ENCODE measurements around the gene CDH11. TPM values are rescaled to one million over a fixed set of nuclear protein-coding genes. Genes with fewer than 3 reads are reported as not detected.

Gene CDH11
- total and polyA plus RNA-seq, 4 donors, result 0.72 to 5.3 (median 1.9) TPM

- no peak overlapping the region for H3K4me3 ChIP-seq (ENCODE audit: low read depth in 1 of 3, low read length in 3 of 3)
- no peak for TF ChIP-seq MAX (IDR thresholded peaks at IDR 0.05)
- TF ChIP-seq RXRA (IDR thresholded peaks at IDR 0.05), result no peak
- TF ChIP-seq HNF4G (IDR thresholded peaks at IDR 0.05), result no peak
- DNase-seq (ENCODE audit: low spot score), result no peak
- no peaks in the 10 kb centered on the region for H3K9me3 ChIP-seq (ENCODE audit: control insufficient read depth in 4 of 4, low read length in 3 of 4)
- H3K36me3 ChIP-seq (ENCODE audit: control insufficient read depth in 4 of 4, insufficient read depth in 3 of 4, low read depth in 1 of 4, low read length in 3 of 4), result no peaks in the 10 kb centered on the region
- H3K27ac ChIP-seq (ENCODE audit: low read depth in 1 of 2, low read length in 2 of 2), result no peak overlapping the region
- H3K27me3 ChIP-seq (ENCODE audit: control insufficient read depth in 4 of 4, insufficient read depth in 4 of 4, low read length in 3 of 4), result no peaks in the 10 kb centered on the region
- no peaks in the 10 kb centered on the region for H3K4me1 ChIP-seq (ENCODE audit: control insufficient read depth in 4 of 4, insufficient read depth in 4 of 4, low read length in 3 of 4)
- no peak overlapping the region for H3K9ac ChIP-seq (ENCODE audit: low read depth in 1 of 2, low read length in 2 of 2)
Observed at GRCh38 chr16:65016754-65017153, 105.1 kb downstream of the CDH11 start.

- no peak for TF ChIP-seq GABPA (IDR thresholded peaks at IDR 0.05 in 1 of 2, conservative IDR thresholded peaks at IDR 0.05 in 1 of 2)
- TF ChIP-seq, protein P1, sequence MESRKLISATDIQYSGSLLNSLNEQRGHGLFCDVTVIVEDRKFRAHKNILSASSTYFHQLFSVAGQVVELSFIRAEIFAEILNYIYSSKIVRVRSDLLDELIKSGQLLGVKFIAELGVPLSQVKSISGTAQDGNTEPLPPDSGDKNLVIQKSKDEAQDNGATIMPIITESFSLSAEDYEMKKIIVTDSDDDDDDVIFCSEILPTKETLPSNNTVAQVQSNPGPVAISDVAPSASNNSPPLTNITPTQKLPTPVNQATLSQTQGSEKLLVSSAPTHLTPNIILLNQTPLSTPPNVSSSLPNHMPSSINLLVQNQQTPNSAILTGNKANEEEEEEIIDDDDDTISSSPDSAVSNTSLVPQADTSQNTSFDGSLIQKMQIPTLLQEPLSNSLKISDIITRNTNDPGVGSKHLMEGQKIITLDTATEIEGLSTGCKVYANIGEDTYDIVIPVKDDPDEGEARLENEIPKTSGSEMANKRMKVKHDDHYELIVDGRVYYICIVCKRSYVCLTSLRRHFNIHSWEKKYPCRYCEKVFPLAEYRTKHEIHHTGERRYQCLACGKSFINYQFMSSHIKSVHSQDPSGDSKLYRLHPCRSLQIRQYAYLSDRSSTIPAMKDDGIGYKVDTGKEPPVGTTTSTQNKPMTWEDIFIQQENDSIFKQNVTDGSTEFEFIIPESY (IDR thresholded peaks at IDR 0.05), result no peak
- TF ChIP-seq SP1 (IDR thresholded peaks at IDR 0.05), result no peak
- TF ChIP-seq TAF1 (conservative IDR thresholded peaks at IDR 0.05), result no peak
- TF ChIP-seq JUND (IDR thresholded peaks at IDR 0.05), result no peak
- TF ChIP-seq, protein P2, sequence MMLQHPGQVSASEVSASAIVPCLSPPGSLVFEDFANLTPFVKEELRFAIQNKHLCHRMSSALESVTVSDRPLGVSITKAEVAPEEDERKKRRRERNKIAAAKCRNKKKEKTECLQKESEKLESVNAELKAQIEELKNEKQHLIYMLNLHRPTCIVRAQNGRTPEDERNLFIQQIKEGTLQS (IDR thresholded peaks at IDR 0.05), result no peak
- no peak for TF ChIP-seq HNF4G (IDR thresholded peaks at IDR 0.05)
- no peak for TF ChIP-seq RXRA (IDR thresholded peaks at IDR 0.05)
- no peak for TF ChIP-seq REST (IDR thresholded peaks at IDR 0.05)
- no peak for TF ChIP-seq FOXA2 (IDR thresholded peaks at IDR 0.05)
- no peak for TF ChIP-seq CTCF (IDR thresholded peaks at IDR 0.05; ENCODE audit: low read depth, low read length, missing input control)
- TF ChIP-seq HNF4A (conservative IDR thresholded peaks at IDR 0.05), result no peak
- TF ChIP-seq RAD21 (IDR thresholded peaks at IDR 0.05), result no peak
- no peak for TF ChIP-seq MAX (IDR thresholded peaks at IDR 0.05)
- DNase-seq (ENCODE audit: low spot score), result no peak
- Histone ChIP-seq H3K4me1 (ENCODE audit: control insufficient read depth in 4 of 4, insufficient read depth in 4 of 4, low read length in 3 of 4) (no peaks in the 10 kb centered on the region), H3K27me3 (ENCODE audit: control insufficient read depth in 4 of 4, insufficient read depth in 4 of 4, low read length in 3 of 4) (no peaks in the 10 kb centered on the region), H3K9me3 (ENCODE audit: control insufficient read depth in 4 of 4, low read length in 3 of 4) (no peaks in the 10 kb centered on the region), H3K27ac (ENCODE audit: low read depth in 1 of 2, low read length in 2 of 2) (no peak overlapping the region), H3K4me3 (ENCODE audit: low read depth in 1 of 3, low read length in 3 of 3) (no peak overlapping the region), H3K9ac (ENCODE audit: low read depth in 1 of 2, low read length in 2 of 2) (no peak overlapping the region), H3K36me3 (ENCODE audit: control insufficient read depth in 4 of 4, insufficient read depth in 3 of 4, low read depth in 1 of 4, low read length in 3 of 4) (no peaks in the 10 kb centered on the region)
Observed at GRCh38 chr16:65015599-65015998, 106.3 kb downstream of the CDH11 start.

Data from liver (tissue), 9 donors.